AG04449 (cell line): ENCODE results near the gene SPCS2.

ENCODE experiments used
- CTCF ChIA-PET: fragments of 350-600 bp; formaldehyde crosslinking; extraction: SDS; loops from one replicate; lab custom pipeline; 2021; ENCODE audit warnings: antibody characterized with exemption; lab: Yijun Ruan, JAX
- POLR2A ChIA-PET: fragments of 400-600, 350-600 bp; formaldehyde crosslinking; extraction: SDS; loops from one replicate; lab custom pipeline; 2020; ENCODE audit warnings: antibody characterized with exemption, inconsistent platforms; lab: Yijun Ruan, JAX
- DNase-seq: peaks from one replicate; pipeline ENCODE4 v3.0.0-alpha.2; 2010; ENCODE audit warnings: low read depth, low spot score
- H3K4me3 ChIP-seq: 2 replicates; pipeline ENCODE4 v1.5.1; 2011; ENCODE audit warnings: low read depth, mild to moderate bottlenecking, control low read depth, low read length
- CTCF ChIP-seq: IDR thresholded peaks from one replicate; pipeline ENCODE4 v1.5.1; 2011; ENCODE audit warnings: mild to moderate bottlenecking, moderate library complexity, low read length, control low read depth, inconsistent platforms; ENCODE audit not compliant: insufficient read depth; ENCODE audit errors: missing control alignments

Gene SPCS2

DNA sequence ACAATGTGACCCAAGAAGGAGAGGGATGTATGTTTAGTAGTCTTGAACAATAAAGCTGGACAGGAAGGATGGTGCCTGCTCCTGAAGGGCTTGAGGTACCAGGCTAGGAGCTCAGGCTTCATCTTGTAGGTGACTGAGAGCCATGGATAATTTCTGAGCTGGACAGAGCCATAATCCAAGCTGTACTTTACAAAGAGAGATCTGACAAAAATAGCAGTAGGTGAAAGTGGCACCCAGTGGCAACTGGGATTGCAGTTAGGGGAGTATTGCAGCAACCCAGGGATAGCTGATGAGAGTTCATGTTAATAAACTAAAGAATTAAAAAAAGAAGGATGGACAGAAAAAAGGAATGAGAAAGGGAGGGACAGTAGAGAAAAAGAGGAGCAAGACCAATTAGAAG, 7.6 kb upstream of the SPCS2 start:
- ChIA-PET POLR2A (no interaction called here), CTCF (interaction anchor here (0.6 to 10.7 kb wide), 6 partner anchors 11 to 308 kb away, joined by 3 to 89 read pairs (median 18); no protein-coding TSS in a partner anchor)
- no peak overlapping the region for H3K4me3 ChIP-seq
- no peak for TF ChIP-seq CTCF
- no peak for DNase-seq

DNA sequence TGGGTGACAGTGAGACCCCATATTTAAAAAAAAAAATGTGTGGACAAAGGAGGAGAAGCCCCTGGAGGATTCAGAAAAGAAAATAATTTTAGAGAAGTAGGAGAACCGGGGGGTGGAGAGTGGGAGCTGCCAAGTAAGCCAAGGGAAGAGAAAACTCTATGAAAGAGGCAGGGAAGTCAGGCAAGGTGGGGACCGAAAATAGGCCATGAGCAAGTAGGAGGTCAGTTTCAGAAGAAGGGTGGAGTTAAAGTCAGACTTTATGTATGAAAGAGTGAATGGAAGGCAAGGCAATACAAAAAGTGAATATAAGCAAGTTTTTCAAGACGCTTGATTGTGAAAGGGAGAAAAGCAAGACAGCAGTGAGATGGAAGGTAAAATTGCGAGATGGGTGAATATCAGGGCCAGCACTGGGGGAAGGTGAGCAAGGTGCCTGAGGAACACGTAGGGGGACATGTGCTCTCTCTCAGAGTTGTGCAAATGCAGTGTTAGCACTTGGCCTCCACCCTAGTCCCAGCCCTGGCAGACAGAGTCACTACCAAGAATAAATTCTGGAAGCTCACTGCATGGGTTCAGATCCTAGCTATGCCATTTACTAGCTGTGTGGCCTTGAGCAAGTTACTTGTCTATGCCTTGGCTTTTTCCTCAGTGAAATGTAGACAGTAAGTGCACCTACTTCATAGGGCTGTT, 6.8 kb upstream of the SPCS2 start:
- ChIA-PET POLR2A (no interaction called here), CTCF (interaction anchor here (1.4 to 10.7 kb wide), 6 partner anchors 10 to 307 kb away, joined by 7 to 89 read pairs (median 18); no protein-coding TSS in a partner anchor)
- DNase-seq = no peak
- TF ChIP-seq CTCF = no peak
- H3K4me3 ChIP-seq = no peak overlapping the region

GRCh38 chr11:74948546-74948897, 544 bp upstream of the SPCS2 start:
- POLR2A ChIA-PET = interaction anchor here (0.6 to 1.4 kb wide), 4 partner anchors 10 to 266 kb away, joined by 3 to 7 read pairs (median 4); no protein-coding TSS in a partner anchor
- no peak for DNase-seq
- no peak for TF ChIP-seq CTCF
- peak overlapping the region; percentile 92 for H3K4me3 ChIP-seq
- CTCF ChIA-PET = no interaction called here

DNA sequence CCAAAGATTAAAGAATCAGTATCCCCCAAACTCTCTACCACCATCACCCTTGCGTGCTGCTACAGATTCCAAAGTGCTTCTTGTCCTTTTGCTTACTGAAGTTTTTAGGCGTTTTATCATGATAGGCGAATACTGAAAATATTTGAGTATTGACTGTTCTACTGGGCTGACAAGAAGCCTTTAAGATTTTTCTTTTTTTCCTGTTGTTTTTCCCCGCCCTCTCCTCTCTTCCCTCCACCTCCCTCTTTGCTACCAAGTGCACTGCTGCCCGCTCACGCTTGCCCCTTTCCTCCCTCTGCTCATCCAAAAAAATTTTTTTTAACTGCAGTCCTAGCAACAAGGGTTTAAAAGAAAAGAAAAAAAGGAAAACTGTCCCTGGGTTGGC, 679 bp downstream of the SPCS2 start:
- CTCF ChIA-PET = interaction anchor here (1.4 to 1.5 kb wide), 2 partner anchors 23 to 299 kb away, joined by 3 to 6 read pairs; no protein-coding TSS in a partner anchor
- no peak for DNase-seq
- H3K4me3 ChIP-seq = peak overlapping the region; percentile 92
- no peak for TF ChIP-seq CTCF
- POLR2A ChIA-PET = interaction anchor here (1.1 kb wide), 1 partner anchor 9 kb away, joined by 7 read pairs; no protein-coding TSS in a partner anchor

DNA sequence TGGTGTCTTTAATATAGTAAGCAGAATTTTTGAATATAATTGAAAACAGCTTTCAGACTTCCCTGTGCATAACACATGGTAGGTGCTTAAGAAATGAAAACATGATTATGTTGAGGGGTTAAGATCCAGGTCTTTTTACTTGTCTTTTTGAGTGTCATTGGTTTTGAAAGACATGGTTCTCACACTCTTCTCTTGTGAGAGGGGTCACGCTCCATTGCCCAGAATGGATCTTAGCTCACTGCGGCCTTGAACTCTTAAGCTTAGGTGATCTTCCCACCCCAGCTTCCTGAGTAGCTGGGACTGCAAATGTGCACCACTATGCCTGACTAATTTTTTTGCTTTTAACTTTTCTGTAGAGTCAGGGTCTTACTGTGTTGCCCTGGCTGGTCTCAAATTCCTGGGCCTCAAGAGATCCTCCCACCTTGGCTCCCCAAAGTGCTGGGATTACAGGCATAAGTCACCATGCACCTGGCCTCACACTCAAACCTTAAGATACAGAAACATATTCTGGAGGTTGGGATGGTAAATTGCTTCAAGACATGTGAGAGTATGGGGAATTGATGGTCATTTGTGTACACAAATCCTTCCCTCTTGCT, 1.4 kb downstream of the SPCS2 start:
- DNase-seq = no peak
- no peak for TF ChIP-seq CTCF
- CTCF ChIA-PET = interaction anchor here (1.3 to 1.5 kb wide), 3 partner anchors 20 to 298 kb away, joined by 3 to 6 read pairs (median 4); no protein-coding TSS in a partner anchor
- peak overlapping the region; percentile 92 for H3K4me3 ChIP-seq
- POLR2A ChIA-PET = no interaction called here

DNA sequence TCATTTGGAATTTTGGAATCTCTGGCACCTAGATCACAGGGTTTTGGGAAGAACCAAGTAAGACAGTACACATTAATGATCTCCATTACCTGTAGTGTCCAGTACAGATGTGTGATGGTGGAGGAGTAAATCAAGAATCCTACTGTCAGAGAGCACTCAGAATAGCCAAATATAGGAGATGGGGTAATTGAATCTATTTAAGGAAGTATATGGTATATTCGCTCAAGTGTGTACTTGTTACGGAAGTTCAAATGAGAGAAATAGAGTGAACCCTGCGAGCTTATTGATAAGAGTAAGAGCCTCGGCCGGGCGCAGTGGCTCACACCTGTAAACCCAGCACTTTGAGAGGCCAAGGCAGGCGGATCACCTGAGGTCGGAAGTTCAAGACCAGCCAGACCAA, 2.2 kb downstream of the SPCS2 start:
- H3K4me3 ChIP-seq = no peak overlapping the region
- TF ChIP-seq CTCF = no peak
- ChIA-PET POLR2A (no interaction called here), CTCF (interaction anchor here (1.3 to 1.5 kb wide), 2 partner anchors 21 to 297 kb away, joined by 4 to 6 read pairs; no protein-coding TSS in a partner anchor)
- no peak for DNase-seq
